Testis (tissue), 3 donors: ENCODE results near the gene AATF. TPM values are rescaled to one million over a fixed set of nuclear protein-coding genes. Genes with fewer than 3 reads are reported as not detected.

Experiments
- DNase-seq: peaks from one replicate; pipeline ENCODE4 v3.0.0-alpha.2; 2019
- H3K27ac ChIP-seq, 2 donors: fragments of 200-600 bp; sonication (generic); one replicate each; pipeline ENCODE4 v1.5.1; 2019
- H3K27me3 ChIP-seq: fragments of 200-600 bp; sonication (generic); one replicate; pipeline ENCODE4 v1.5.1; 2019
- H3K36me3 ChIP-seq: fragments of 200-600 bp; sonication (generic); one replicate; pipeline ENCODE4 v1.5.1; 2017; ENCODE audit warnings: low read depth; ENCODE audit errors: missing control alignments
- H3K4me1 ChIP-seq: fragments of 200-600 bp; sonication (generic); one replicate; pipeline ENCODE4 v1.5.1; 2019
- H3K4me3 ChIP-seq, 2 donors: fragments of 200-600 bp; sonication (generic); one replicate each; pipeline ENCODE4 v1.5.1; 2017 to 2019
- H3K9me3 ChIP-seq: fragments of 200-600 bp; sonication (generic); one replicate; pipeline ENCODE4 v1.5.1; 2017
- CTCF ChIP-seq, 3 experiments: fragments of 450-650 bp in 2 of 3; fragments of 200-600 bp in 1 of 3; sonication (generic) in 1 of 3; IDR thresholded peaks; one replicate each; pipeline ENCODE4 v1.5.1; 2016 to 2019; ENCODE audit warnings: antibody characterized with exemption in 3 of 3, mild to moderate bottlenecking in 2 of 3, moderate library complexity in 1 of 3
- POLR2A ChIP-seq: fragments of 450-650 bp; IDR thresholded peaks from one replicate; pipeline ENCODE4 v1.6.1; 2017; ENCODE audit warnings: antibody characterized with exemption, mild to moderate bottlenecking, moderate library complexity
- WGBS, 2 donors: methylation state at CpG; one replicate each; pipeline ENCODE4 v1.1.5; 2018; 5-methylcytosine and 5-hydroxymethylcytosine counted together
- intact Hi-C: fragments of 100-400 bp; cut with DNase I; formaldehyde crosslinking; loops from one replicate; pipeline ENCODE4 v1.15.1; 2023; ENCODE audit warnings: low total_unique reads
- polyA plus RNA-seq: library from polyadenylated mRNA; stranded (reverse); fragments of 350-450 nt; fragmentation: Illumina TruSeq; extraction: RNeasy Lipid Tissue Mini Kit (QIAGEN cat#74804); gene quantifications from one replicate; pipeline ENCODE4 v1.2.3, GENCODE V29; 2014; ENCODE audit warnings: low read depth, low replicate concordance; ENCODE audit not compliant: insufficient read depth
- total RNA-seq, 2 donors: library from RNA; depleted of rRNA; stranded (reverse); fragments of >200 nt; gene quantifications; one replicate each; pipeline ENCODE4 v1.2.3, GENCODE V29; 2016

The AATF gene
- total and polyA plus RNA-seq, 3 donors from 2014 or later, result 38.7 to 57.9 (median 39.5) TPM

- H3K4me3 ChIP-seq, result no peak overlapping the region
- no peak overlapping the region for H3K27ac ChIP-seq
- no peak for DNase-seq
- H3K27me3 ChIP-seq, result peaks cover 12% of the 10 kb centered on the region
- no peak for TF ChIP-seq POLR2A
- TF ChIP-seq CTCF (IDR thresholded peaks at IDR 0.05), result no peak
- no peaks in the 10 kb centered on the region for H3K9me3 ChIP-seq
- 57 to 65% methylated on average over 16 of the region's 16 CpGs for WGBS, 2 donors
- intact Hi-C loops, result no loop called here
- H3K4me1 ChIP-seq, result peaks cover 8% of the 10 kb centered on the region
- H3K36me3 ChIP-seq, result no peaks in the 10 kb centered on the region
Observed at GRCh38 chr17:36929851-36930582, 18.7 kb upstream of the AATF start.

- no peak for DNase-seq
- Histone ChIP-seq H3K4me1 (peaks cover 8% of the 10 kb centered on the region), H3K4me3 (no peak overlapping the region), H3K27ac (no peak overlapping the region), H3K27me3 (peaks cover 12% of the 10 kb centered on the region), H3K36me3 (no peaks in the 10 kb centered on the region), H3K9me3 (no peaks in the 10 kb centered on the region)
- 81 to 85% methylated on average over 1 of the region's 1 CpG for WGBS, 2 donors
- intact Hi-C loops, result no loop called here
- TF ChIP-seq POLR2A, result no peak
- TF ChIP-seq CTCF (IDR thresholded peaks at IDR 0.05), result no peak
Observed at GRCh38 chr17:36930583-36930900, 18.2 kb upstream of the AATF start.

GRCh38 chr17:36931096-36931696 lies 17.6 kb upstream of the AATF start:
- Histone ChIP-seq H3K27ac (no peak overlapping the region), H3K4me3 (no peak overlapping the region), H3K9me3 (no peaks in the 10 kb centered on the region), H3K27me3 (peaks cover 12% of the 10 kb centered on the region), H3K4me1 (peaks cover 13% of the 10 kb centered on the region), H3K36me3 (no peaks in the 10 kb centered on the region)
- intact Hi-C loops, result no loop called here
- TF ChIP-seq CTCF (IDR thresholded peaks at IDR 0.05) (no peak), POLR2A (no peak)
- WGBS, 2 donors, result 68 to 69% methylated on average over 6 to 7 of the region's 7 CpGs
- DNase-seq, result no peak

- no peak for DNase-seq
- Histone ChIP-seq H3K4me3 (no peak overlapping the region), H3K36me3 (no peaks in the 10 kb centered on the region), H3K4me1 (peaks cover 19% of the 10 kb centered on the region), H3K9me3 (no peaks in the 10 kb centered on the region), H3K27me3 (peaks cover 12% of the 10 kb centered on the region), H3K27ac (no peak overlapping the region)
- WGBS, 2 donors, result 4% methylated on average over 28 to 30 of the region's 30 CpGs
- intact Hi-C loops, result no loop called here
- no peak for TF ChIP-seq CTCF (IDR thresholded peaks at IDR 0.05)
- no peak for TF ChIP-seq POLR2A
Observed at GRCh38 chr17:36931697-36932382, 16.9 kb upstream of the AATF start.
